ENCODE results near the gene RASSF5.

- no peak for TF ChIP-seq CTCF (conservative IDR thresholded peaks at IDR 0.05)
- TF ChIP-seq EZH2 (IDR thresholded peaks at IDR 0.05; ENCODE audit: low read depth), result no peak
These were observed 89.0 kb downstream of the RASSF5 start for GRCh38 chr1:206596319-206596666.

All from PC-9 (cell line).